H9 (cell line): Measurements from ENCODE around the gene ENPP6. TPM values are rescaled to one million over a fixed set of nuclear protein-coding genes. Genes with fewer than 3 reads are reported as not detected.

Experiments used
- DNase-seq: peaks from one replicate; pipeline ENCODE4 v3.0.0-alpha.2; 2017
- H2AFZ ChIP-seq: one replicate; pipeline ENCODE4 v1.6.1; 2013; ENCODE audit warnings: mild to moderate bottlenecking, low read length, control low read depth, moderate library complexity
- H2AK5ac ChIP-seq: 2 replicates; pipeline ENCODE4 v1.6.1; 2013; ENCODE audit warnings: low read length, control low read depth, mixed read lengths; ENCODE audit not compliant: insufficient read length
- H2BK120ac ChIP-seq: one replicate; pipeline ENCODE4 v1.6.1; 2013; ENCODE audit warnings: low read depth, mild to moderate bottlenecking, low read length, control low read depth, inconsistent platforms; ENCODE audit not compliant: poor library complexity, severe bottlenecking
- H2BK12ac ChIP-seq: 2 replicates; pipeline ENCODE4 v1.6.1; 2013; ENCODE audit warnings: low read length, control low read depth, mixed read lengths, low read depth; ENCODE audit not compliant: insufficient read length
- H2BK15ac ChIP-seq: 2 replicates; pipeline ENCODE4 v1.6.1; 2013; ENCODE audit warnings: low read depth, low read length, control low read depth
- H2BK20ac ChIP-seq: one replicate; pipeline ENCODE4 v1.6.1; 2013; ENCODE audit warnings: low read depth, mild to moderate bottlenecking, low read length, control low read depth, inconsistent platforms; ENCODE audit not compliant: poor library complexity, severe bottlenecking
- H2BK5ac ChIP-seq: 2 replicates; pipeline ENCODE4 v1.6.1; 2013; ENCODE audit warnings: low read length, control low read depth, mixed read lengths; ENCODE audit not compliant: insufficient read length
- H3K14ac ChIP-seq: 2 replicates; pipeline ENCODE4 v1.6.1; 2013; ENCODE audit warnings: low read length, control low read depth; ENCODE audit not compliant: insufficient read depth
- H3K18ac ChIP-seq: 2 replicates; pipeline ENCODE4 v1.6.1; 2013; ENCODE audit warnings: low read depth, mild to moderate bottlenecking, mixed read lengths, low read length, control low read depth; ENCODE audit not compliant: insufficient read length
- H3K23ac ChIP-seq: 2 replicates; pipeline ENCODE4 v1.6.1; 2013; ENCODE audit warnings: low read length, control low read depth, mixed read lengths, low read depth; ENCODE audit not compliant: insufficient read length
- H3K23me2 ChIP-seq: 2 replicates; pipeline ENCODE4 v1.6.1; 2013; ENCODE audit warnings: low read depth, mild to moderate bottlenecking, mixed read lengths, low read length, control low read depth; ENCODE audit not compliant: insufficient read length, poor library complexity, severe bottlenecking
- H3K27ac ChIP-seq: 2 replicates; pipeline ENCODE4 v1.5.1; 2013; ENCODE audit warnings: low read length, control low read depth, mixed read lengths, low read depth; ENCODE audit not compliant: insufficient read length
- H3K27me3 ChIP-seq: 2 replicates; pipeline ENCODE4 v1.6.1; 2013; ENCODE audit warnings: low read length, control low read depth, inconsistent platforms; ENCODE audit not compliant: insufficient read depth
- H3K4ac ChIP-seq: 2 replicates; pipeline ENCODE4 v1.6.1; 2013; ENCODE audit warnings: low read depth, mild to moderate bottlenecking, control low read depth, inconsistent platforms, low read length, moderate library complexity
- H3K4me1 ChIP-seq: 2 replicates; pipeline ENCODE4 v1.6.1; 2013; ENCODE audit warnings: low read length, control low read depth, inconsistent platforms; ENCODE audit not compliant: insufficient read depth
- H3K4me2 ChIP-seq: 2 replicates; pipeline ENCODE4 v1.6.1; 2013; ENCODE audit warnings: low read length, control low read depth, mixed read lengths; ENCODE audit not compliant: insufficient read length, insufficient read depth
- H3K56ac ChIP-seq: 2 replicates; pipeline ENCODE4 v1.6.1; 2013; ENCODE audit warnings: low read depth, mild to moderate bottlenecking, mixed read lengths, low read length, control low read depth; ENCODE audit not compliant: insufficient read length
- H3K79me1 ChIP-seq: 2 replicates; pipeline ENCODE4 v1.6.1; 2013; ENCODE audit warnings: low read depth, mild to moderate bottlenecking, moderate library complexity, low read length, control low read depth, inconsistent platforms; ENCODE audit not compliant: insufficient read depth, poor library complexity, severe bottlenecking
- H3K79me2 ChIP-seq: 2 replicates; pipeline ENCODE4 v1.6.1; 2013; ENCODE audit warnings: low read length, control low read depth, inconsistent platforms; ENCODE audit not compliant: insufficient read depth
- H3K9ac ChIP-seq: 2 replicates; pipeline ENCODE4 v1.6.1; 2013; ENCODE audit warnings: low read length, control low read depth, mixed read lengths; ENCODE audit not compliant: insufficient read length; ENCODE audit errors: extremely low read depth
- H3K9me3 ChIP-seq: one replicate; pipeline ENCODE4 v1.6.1; 2013; ENCODE audit warnings: low read depth, low read length, inconsistent platforms; ENCODE audit not compliant: control insufficient read depth
- H3T11ph ChIP-seq: one replicate; pipeline ENCODE4 v1.6.1; 2013; ENCODE audit warnings: mild to moderate bottlenecking, low read length, control low read depth, inconsistent platforms
- H4K20me1 ChIP-seq: one replicate; pipeline ENCODE4 v1.6.1; 2013; ENCODE audit not compliant: control insufficient read depth, insufficient read length, insufficient read depth
- H4K5ac ChIP-seq: 2 replicates; pipeline ENCODE4 v1.6.1; 2013; ENCODE audit warnings: low read depth, mild to moderate bottlenecking, mixed read lengths, low read length, control low read depth; ENCODE audit not compliant: insufficient read length
- H4K8ac ChIP-seq: replicated peaks from 2 replicates; pipeline ENCODE4 v1.6.1; 2013; ENCODE audit warnings: low read length, control low read depth, mixed read lengths, low read depth; ENCODE audit not compliant: insufficient read length
- H4K91ac ChIP-seq: 2 replicates; pipeline ENCODE4 v1.6.1; 2013; ENCODE audit warnings: low read depth, mild to moderate bottlenecking, moderate library complexity, mixed read lengths, low read length, control low read depth; ENCODE audit not compliant: insufficient read length
- H3K27ac Mint-ChIP-seq, 3 experiments: 2 replicates in 2 of 3; 3 replicates in 1 of 3; pipeline ENCODE4 v1.8.0; 2020 to 2021; ENCODE audit warnings: mixed read lengths in 3 of 3, mild to moderate bottlenecking in 1 of 3, moderate library complexity in 1 of 3
- H3K27me3 Mint-ChIP-seq: 2 replicates; pipeline ENCODE4 v1.8.0; 2021; ENCODE audit warnings: low read depth, mild to moderate bottlenecking, moderate library complexity, mixed read lengths
- H3K36me3 Mint-ChIP-seq, 3 experiments: 2 replicates in 2 of 3; 3 replicates in 1 of 3; pipeline ENCODE4 v1.8.0; 2020 to 2021; ENCODE audit warnings: low read depth in 3 of 3, mixed read lengths in 3 of 3; ENCODE audit not compliant: insufficient read depth in 1 of 3
- H3K4me1 Mint-ChIP-seq, 2 experiments: 2 replicates each; pipeline ENCODE4 v1.8.0; 2020; ENCODE audit warnings: mixed read lengths in 2 of 2
- H3K4me3 Mint-ChIP-seq, 2 experiments: 2 replicates in 1 of 2; 3 replicates in 1 of 2; pipeline ENCODE4 v1.8.0; 2020 to 2021; ENCODE audit warnings: mild to moderate bottlenecking in 2 of 2, mixed read lengths in 2 of 2, moderate library complexity in 1 of 2
- H3K9me3 Mint-ChIP-seq, 2 experiments: 2 replicates in 1 of 2; 3 replicates in 1 of 2; pipeline ENCODE4 v1.8.0; 2020; ENCODE audit warnings: mild to moderate bottlenecking in 2 of 2, mixed read lengths in 2 of 2, moderate library complexity in 1 of 2
- WGBS: extraction: QIAGEN DNeasy Blood & Tissue Kit; methylation state at CpG from one replicate; pipeline ENCODE4 v1.1.7; 2013; ENCODE audit warnings: missing lambda C conversion rate, low lambda C conversion rate, mixed read lengths; ENCODE audit not compliant: insufficient read length; ENCODE audit errors: extremely low coverage; 5-methylcytosine and 5-hydroxymethylcytosine counted together
- total RNA-seq: library from RNA; stranded (reverse); gene quantifications from 2 replicates; pipeline ENCODE4 v1.2.1, GENCODE V29; 2021
- TF ChIP-seq, protein P1 (sequence below): fragments of 200-600 bp; sonication (generic); conservative IDR thresholded peaks from 3 replicates; pipeline ENCODE4 v1.8.0; 2021; ENCODE audit warnings: antibody characterized with exemption, mild to moderate bottlenecking

ENPP6 gene
- total RNA-seq, 1 experiment from 2014 or later: not detected

DNA sequence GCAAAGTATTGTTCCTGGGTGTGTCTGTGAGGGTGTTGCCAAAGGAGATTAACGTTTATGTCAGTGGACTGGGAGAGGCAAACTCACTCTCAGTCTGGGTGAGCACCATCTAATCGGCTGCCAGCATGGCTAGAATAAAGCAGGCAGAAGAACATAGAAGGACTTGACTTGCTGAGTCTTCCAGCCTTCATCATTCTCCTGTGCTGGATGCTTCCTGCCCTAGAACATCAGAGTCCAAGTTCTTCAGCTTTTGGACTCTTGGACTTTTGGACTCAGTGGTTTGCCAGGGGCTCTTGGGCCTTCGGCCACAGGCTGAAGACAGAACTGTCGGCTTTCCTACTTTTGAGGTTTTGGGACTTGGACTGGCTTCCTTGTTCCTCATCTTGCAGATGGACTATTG lies 15.3 kb upstream of the ENPP6 start:
- Histone ChIP-seq H2BK20ac (no peak overlapping the region), H3K9ac (no peak overlapping the region), H4K20me1 (no peaks in the 10 kb centered on the region), H3K4ac (no peak overlapping the region), H3K14ac (no peak overlapping the region), H3K9me3 (no peaks in the 10 kb centered on the region), H3K27me3 (no peaks in the 10 kb centered on the region), H3K23ac (no peak overlapping the region), H4K91ac (no peak overlapping the region), H3K4me2 (no peak overlapping the region), H3K4me1 (no peaks in the 10 kb centered on the region), H3K18ac (no peak overlapping the region), H2BK5ac (no peak overlapping the region), H4K8ac (no peak overlapping the region), H2BK120ac (no peak overlapping the region), H3K23me2 (no peaks in the 10 kb centered on the region), H3K27ac (no peak overlapping the region), H3T11ph (no peak overlapping the region), H2AK5ac (no peak overlapping the region), H3K56ac (no peak overlapping the region), H3K79me2 (no peaks in the 10 kb centered on the region), H2AFZ (no peak overlapping the region), H3K79me1 (no peaks in the 10 kb centered on the region), H2BK12ac (no peak overlapping the region), H2BK15ac (no peak overlapping the region), H4K5ac (no peak overlapping the region)
- Mint-ChIP-seq H3K27ac (no peak overlapping the region), H3K36me3 (no peaks in the 10 kb centered on the region), H3K4me1 (peaks cover 0 to 2% of the 10 kb centered on the region in 2 experiments; a peak in 1 of 4 replicates), H3K27me3 (peaks cover 6% of the 10 kb centered on the region; the same call in 1 of the 2 replicates), H3K4me3 (no peak overlapping the region), H3K9me3 (no peaks in the 10 kb centered on the region)
- no peak for DNase-seq
- WGBS: no CpG with 5 or more reads among the region's 4 CpGs
- TF ChIP-seq, protein P1, sequence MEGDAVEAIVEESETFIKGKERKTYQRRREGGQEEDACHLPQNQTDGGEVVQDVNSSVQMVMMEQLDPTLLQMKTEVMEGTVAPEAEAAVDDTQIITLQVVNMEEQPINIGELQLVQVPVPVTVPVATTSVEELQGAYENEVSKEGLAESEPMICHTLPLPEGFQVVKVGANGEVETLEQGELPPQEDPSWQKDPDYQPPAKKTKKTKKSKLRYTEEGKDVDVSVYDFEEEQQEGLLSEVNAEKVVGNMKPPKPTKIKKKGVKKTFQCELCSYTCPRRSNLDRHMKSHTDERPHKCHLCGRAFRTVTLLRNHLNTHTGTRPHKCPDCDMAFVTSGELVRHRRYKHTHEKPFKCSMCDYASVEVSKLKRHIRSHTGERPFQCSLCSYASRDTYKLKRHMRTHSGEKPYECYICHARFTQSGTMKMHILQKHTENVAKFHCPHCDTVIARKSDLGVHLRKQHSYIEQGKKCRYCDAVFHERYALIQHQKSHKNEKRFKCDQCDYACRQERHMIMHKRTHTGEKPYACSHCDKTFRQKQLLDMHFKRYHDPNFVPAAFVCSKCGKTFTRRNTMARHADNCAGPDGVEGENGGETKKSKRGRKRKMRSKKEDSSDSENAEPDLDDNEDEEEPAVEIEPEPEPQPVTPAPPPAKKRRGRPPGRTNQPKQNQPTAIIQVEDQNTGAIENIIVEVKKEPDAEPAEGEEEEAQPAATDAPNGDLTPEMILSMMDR: no peak
